Measurements from ENCODE around the gene NCAM1.

- TF ChIP-seq EZH2 (IDR thresholded peaks at IDR 0.05; ENCODE audit: borderline replicate concordance, low read depth, low read length, severe bottlenecking) = no peak
- TF ChIP-seq CTCF (IDR thresholded peaks at IDR 0.05; ENCODE audit: extremely low read depth in 1 of 2, insufficient read depth in 1 of 2, low read depth in 1 of 2, low read length in 2 of 2) = no peak
- TF ChIP-seq POLR2A (IDR thresholded peaks at IDR 0.05; ENCODE audit: low read depth, low read length) = no peak
- TF ChIP-seq POLR2AphosphoS5 (IDR thresholded peaks at IDR 0.05; ENCODE audit: insufficient read depth, low read depth, low read length) = no peak
- TF ChIP-seq JUN (IDR thresholded peaks at IDR 0.05; ENCODE audit: borderline replicate concordance, insufficient read depth, insufficient read length, low read depth) = no peak
- no peak for TF ChIP-seq FOS (IDR thresholded peaks at IDR 0.05; ENCODE audit: borderline replicate concordance, insufficient read depth, low read length)
- no peak for TF ChIP-seq MAX (IDR thresholded peaks at IDR 0.05; ENCODE audit: insufficient read depth, insufficient read length)
These were observed 38.6 kb upstream of the NCAM1 start for GRCh38 chr11:112922606-112923005.

Data from endothelial cell of umbilical vein (primary cell).